ENCODE data around the gene FAM83C.
A peak's percentile ranks its signal among the peaks of the same experiment; 100 is the strongest.

FAM83C gene

DNA sequence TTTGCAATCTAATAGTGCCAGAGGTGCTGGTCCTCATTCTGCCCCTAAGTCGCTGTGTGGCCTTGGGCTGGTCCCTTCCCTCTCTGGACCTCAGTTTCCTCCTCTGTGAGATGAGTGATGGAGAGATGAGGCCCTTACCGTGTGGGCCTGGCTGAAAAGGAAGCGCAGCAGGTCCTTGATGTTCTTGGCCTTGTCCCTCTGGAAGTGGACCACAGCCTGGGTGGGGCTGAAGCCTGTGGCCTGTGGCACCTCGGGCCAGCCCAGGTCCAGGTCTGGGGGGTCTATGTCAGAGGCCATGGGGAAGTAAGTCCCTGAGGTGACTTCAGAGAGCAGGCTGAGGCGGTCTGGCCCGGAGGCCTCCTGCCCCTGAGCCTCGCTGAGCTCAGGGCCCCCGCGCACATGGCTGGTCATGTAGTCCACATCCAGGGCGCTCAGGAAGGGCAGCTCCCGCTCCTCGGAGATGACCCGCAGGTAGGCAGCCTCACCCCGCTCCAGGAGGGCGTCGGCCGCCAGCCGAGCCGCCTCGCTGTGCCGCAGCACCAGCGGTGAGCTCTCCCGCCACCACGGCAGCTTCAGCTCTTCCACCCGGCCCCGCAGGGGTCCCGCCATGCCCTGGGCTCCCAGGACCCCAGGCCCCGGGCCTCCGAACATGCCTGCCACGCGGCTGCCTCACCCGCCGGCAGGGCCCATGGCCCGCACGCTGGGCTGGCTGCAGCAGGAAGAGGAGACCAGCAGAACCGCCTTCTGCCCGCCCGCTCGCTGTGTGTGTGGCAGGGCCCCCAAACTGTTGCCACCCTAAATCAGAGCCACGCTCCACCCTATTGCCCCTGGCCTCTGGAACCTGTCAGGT, at the start of gene FAM83C:
FAM83C (minus strand) TSS at position 772 of the 850 bp plus-strand sequence; CDS start at position 651, 121 bp downstream.
- no peak for DNase-seq (ENCODE audit: low read depth in 4 of 4, low spot score in 1 of 4)

GRCh38 chr20:35341366-35342028, 49.3 kb upstream of the FAM83C start:
- DNase-seq (ENCODE audit: low read depth in 4 of 4, low spot score in 1 of 4): no peak

- DNase-seq (ENCODE audit: low read depth in 4 of 4, low spot score in 1 of 4): no peak
Measured at GRCh38 chr20:35340436-35340835, 48.2 kb upstream of the FAM83C start.

- no peak for DNase-seq (ENCODE audit: low read depth in 4 of 4, low spot score in 1 of 4)
Measured at GRCh38 chr20:35339636-35340035, 47.4 kb upstream of the FAM83C start.

DNA sequence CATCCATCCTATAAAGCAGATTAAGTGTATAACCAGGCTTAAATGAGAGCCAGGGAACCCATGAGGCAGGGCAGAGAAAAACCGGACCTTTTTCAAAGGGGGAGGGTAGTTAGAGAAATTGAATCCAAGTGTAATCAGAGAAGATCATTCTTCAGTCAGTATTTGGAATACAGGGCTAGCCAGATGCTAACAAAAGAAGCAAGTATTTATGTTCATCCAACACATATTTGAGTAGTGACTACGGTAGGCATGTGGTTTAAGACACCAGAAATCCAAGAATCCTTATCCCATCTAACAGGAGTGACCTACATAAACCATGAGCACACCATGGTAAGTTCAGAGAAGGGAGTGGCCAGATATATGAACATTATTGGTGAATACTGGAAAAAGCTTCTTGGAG, 46.8 kb upstream of the FAM83C start:
- no peak for DNase-seq (ENCODE audit: low read depth in 4 of 4, low spot score in 1 of 4)

DNA sequence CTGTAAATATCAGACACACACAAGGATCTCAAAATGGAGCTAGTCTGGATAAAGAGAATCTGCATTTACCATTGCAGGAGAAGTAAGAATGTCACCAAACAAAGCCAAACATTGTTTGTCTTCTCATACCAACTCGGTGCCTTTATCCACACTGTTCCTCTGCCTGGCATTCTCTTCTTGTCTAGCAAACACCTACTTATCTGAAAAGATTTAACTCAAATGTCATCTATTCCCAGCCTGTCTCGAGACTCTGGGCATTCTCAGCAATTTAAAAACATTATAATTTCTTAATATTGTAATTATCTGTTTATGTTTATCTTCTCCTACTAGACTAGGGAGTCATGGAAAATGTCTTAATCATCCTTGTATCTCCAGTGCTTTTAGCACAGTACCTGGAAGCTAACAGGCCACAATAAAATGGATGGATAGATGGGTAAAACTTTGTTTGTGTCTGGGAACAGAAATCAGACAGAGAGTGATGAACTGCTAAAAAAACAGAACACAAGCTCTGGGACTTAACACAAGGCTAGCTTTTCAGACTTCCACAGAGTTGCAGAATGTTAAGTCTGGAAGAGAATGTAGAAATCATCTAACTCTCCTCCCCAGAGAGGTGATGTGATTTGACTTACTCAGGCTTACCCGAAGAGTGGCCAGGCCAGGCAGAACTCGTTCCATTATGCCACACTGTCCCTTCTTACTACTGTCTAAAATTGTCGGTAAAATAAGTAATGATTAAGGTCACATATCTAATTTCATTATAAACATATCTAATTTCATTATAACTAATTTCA, 42.3 kb upstream of the FAM83C start:
- no peak for DNase-seq (ENCODE audit: low read depth in 4 of 4, low spot score in 1 of 4)

GRCh38 chr20:35333606-35334005, 41.4 kb upstream of the FAM83C start:
- no peak for DNase-seq (ENCODE audit: low read depth in 4 of 4, low spot score in 1 of 4)

DNA sequence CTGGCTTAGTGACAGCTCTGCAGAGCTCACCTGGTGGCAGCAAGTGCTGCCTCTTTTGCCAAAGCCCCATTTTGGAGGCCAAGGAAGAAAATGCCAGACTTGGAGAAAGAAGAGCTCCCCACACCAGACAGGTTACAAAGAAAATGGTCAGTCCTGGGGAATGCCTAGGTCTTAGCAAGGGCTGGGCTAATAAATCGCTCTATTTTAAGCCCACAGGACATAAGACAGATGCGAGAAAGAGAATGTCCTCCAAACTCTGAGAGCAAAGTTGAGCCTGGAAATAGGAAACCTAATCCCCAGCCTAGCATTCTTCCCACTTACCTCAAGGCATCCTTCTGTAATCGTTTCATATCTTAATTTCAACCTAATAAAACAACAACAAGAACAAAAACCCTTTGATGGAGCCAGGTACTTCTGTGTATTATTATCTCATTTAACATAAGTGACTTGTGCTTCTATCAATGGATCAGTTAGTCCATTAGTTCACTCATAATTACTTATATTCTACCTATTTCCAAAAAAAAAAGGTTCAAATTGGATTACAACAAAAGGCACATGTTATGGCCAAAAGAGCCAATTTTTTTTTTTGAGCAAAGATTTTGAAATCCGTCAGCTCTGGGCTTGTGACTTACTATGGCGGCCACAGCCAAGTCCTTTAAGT, 40.4 kb upstream of the FAM83C start:
- DNase-seq (ENCODE audit: low read depth in 4 of 4, low spot score in 1 of 4): no peak

DNA sequence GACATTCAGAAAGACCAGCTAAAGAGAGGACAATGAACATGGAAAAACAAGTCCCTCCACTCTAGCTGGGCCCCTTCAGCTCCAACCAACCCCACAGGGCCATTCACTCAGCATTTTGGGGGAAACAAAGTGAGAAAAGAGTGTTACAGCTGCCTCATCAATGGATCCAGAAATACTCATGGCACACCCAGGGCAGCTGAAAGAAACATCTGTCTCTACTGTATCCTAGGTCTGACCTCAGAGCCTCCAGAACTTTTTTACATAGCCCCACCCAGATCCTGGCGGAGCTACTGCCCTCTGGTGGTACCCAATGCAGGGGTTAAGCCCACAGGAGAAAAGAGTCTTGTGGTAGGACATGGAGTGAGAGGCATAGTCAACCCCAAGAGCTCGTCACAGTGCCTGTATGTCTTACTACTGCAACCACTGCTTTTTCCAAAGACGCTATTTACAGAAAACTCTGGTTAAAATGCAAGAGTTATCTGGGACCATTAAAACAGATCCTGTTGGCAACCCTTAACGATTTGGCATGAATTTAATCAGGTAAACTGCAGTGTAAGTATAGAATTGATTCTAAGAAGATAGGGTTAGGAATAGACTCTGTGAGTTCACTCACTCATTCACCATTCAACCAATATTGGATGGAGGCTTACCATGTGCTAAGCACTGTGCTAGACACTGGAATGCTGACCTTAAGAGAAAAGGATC, 37.4 kb upstream of the FAM83C start:
- peak in 2 of 4 experiments; percentile 32 to 46 for DNase-seq (ENCODE audit: low read depth in 4 of 4, low spot score in 1 of 4)

DNA sequence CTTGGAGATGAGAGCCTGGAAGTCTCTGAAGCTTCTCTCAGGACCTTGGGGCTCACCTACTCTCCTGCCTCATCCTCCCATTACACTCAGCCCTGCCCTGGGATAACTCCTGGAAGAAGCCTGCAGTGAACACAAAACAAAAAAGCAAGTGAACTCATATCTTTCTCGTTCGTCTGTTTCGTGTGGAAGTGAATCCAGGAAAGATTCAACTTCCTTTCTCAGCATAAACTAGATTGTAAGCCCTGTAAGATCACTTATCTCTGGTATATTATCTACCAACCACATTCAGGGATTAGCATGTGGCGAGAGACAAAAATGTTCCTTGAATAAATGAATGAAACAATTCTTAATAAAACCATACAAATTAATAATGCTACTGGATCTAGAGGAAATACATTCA, 36.5 kb upstream of the FAM83C start:
- DNase-seq (ENCODE audit: low read depth in 4 of 4, low spot score in 1 of 4): no peak

GRCh38 chr20:35328095-35328685, 36.0 kb upstream of the FAM83C start:
- no peak for DNase-seq (ENCODE audit: low read depth in 4 of 4, low spot score in 1 of 4)

DNA sequence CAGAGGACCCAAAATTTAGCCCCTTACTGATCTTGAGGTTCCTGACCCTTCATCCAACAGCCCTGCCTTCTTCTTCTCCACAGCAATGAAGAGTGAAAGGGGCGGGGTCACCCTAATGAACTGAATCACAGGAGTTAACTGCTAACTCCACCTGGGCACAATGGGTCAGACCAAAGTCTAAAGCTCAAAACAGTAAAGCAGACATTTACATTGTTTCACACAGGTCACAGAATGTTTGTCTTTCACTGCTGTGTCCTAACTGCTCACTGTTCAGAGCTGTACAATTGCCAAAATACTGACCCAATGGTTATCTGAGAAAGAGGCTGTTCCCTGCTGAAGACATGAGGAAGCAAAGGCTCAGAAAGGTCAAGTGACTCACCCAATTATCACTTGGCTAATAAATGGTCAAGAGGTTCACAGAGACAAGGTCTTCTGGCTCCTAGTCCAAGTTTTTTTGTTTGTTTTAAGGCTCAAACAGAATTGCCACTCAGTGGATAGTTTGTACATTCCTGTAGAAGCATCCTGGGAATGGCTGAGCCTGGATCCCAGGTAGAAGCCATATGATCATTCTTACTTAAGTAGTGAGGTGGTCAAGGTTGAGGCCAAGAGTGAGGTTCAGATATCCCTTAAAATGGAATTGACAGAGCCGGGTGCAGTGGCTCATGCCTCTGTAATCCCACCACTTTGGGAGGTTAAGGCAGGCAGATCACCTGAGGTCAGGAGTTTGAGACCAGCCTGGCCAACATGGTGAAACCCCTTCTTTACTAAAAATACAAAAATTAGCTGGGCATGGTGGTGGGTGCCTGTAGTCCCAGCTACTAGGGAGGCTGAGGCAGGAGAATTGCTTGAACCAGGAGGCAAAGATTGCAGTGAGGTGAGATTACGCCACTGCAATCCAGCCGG, 35.1 kb upstream of the FAM83C start:
- DNase-seq (ENCODE audit: low read depth in 4 of 4, low spot score in 1 of 4): no peak

- DNase-seq (ENCODE audit: low read depth in 4 of 4, low spot score in 1 of 4): no peak
Measured at GRCh38 chr20:35326740-35327073, 34.5 kb upstream of the FAM83C start.

GRCh38 chr20:35326021-35326739, 34.0 kb upstream of the FAM83C start:
- no peak for DNase-seq (ENCODE audit: low read depth in 4 of 4, low spot score in 1 of 4)

DNA sequence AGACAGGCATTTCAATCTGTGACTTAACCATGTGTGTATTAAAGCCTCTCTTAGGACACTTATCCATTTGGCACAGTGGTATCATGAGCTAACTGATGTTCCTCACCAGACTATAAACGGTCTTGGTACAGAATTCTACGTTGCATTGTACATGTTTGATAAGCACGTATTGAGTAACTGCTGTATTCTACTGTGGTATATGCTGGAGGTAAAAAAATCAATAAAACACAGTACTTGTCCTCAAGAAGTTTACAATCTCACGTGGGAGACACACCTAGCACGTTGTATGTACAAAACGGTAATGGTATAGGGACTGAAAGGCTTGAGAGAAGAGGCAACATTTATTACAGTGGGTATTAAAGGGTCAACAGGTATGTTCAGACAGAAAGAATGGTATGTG, 33.2 kb upstream of the FAM83C start:
- DNase-seq (ENCODE audit: low read depth in 4 of 4, low spot score in 1 of 4): no peak

DNA sequence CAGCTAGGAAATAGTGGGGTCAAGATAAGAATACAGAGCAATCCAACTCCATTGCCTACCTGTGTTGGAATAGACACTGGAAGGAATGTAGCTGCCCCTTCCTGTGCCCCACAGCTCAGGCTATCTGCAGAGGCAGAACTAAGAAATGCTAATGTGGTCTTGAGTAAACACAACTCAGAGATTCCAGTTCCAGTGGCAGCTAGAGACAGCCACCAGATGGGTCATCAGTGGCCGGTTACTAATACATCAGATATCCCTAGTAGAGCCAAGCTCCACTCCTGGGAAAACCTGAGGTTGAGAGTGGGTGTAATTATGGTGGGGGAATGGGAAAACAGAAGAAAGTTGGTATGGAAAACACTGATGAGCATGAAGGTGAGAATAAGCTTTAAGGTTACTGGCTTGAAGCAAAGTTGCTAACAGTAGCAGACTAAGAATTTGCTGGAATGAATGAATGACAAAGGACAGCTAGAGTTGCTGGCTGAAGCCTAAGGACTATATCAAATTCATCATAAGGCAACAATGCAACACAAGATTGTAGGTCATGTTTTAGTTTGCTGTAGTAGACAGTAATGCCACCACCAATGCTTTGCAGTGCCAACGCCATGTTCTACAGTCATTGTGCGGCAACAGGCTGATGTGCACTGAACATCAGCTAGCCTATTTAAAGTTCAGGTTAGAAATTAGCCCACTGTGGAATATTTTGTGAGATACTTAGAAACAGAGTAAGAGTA, 28.3 kb upstream of the FAM83C start:
- DNase-seq (ENCODE audit: low read depth in 4 of 4, low spot score in 1 of 4): no peak

- DNase-seq (ENCODE audit: low read depth in 4 of 4, low spot score in 1 of 4): no peak
Measured at GRCh38 chr20:35319871-35320197, 27.6 kb upstream of the FAM83C start.

DNA sequence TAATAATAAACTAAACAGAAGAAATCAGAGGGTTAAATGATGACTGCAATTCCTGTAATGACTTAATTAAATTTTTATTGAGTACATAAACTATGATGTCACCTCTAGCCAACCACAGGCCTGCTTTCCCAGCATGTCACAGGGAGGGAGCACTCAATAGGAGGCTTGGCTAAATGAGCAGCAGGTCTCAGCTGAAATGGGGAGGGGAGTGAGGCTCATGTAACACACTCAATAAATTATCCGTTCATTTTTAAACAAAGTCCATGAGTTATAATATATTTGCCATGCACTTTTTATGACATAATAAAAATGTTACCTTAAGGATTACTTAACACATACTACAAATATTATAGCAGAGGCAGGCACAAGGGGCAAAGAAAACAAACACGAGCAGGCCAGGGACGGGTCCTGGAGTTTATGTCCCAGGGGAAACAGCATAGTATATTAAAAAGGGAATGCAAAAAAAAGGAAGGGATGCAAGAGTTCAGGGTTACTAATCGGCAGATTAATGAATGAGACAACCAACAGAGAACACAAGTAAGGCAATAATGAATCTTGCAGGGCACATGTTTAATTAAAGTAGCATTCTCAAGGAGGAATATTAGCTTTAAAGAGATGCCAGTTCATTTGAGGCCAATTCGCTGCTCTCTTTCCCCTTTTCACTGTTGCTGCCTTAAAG, 27.1 kb upstream of the FAM83C start:
- no peak for DNase-seq (ENCODE audit: low read depth in 4 of 4, low spot score in 1 of 4)
